ENCODE results near the gene DMRTA1.
"Not testable (repeated sequence)": the region's sequence is repeated elsewhere in the genome, so short reads cannot be mapped to it uniquely, and the experiment has no call there.

The DMRTA1 gene

DNA sequence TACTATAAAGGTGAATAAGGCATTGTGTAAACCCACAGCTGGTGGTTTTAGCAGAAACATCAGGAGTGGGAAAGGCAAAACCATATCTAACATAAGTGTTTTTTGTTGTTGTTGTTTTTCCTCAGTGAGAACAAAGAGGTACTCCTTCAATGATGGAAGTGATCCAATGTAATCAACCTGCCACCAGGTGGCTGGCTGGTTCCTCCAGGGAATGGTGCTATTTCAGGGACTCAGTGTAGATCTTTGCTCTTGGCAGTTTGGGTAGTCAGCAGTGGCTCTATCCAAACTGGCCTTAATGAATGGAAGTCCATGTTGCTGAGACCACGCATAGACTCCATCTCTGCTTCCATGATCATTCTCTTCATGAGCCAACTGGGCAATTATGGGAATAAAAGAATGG lies 10.8 kb downstream of the DMRTA1 start:
- no peak for DNase-seq (ENCODE audit: low spot score)
- no peak overlapping the region for H3K27ac ChIP-seq
- TF ChIP-seq, protein P1, sequence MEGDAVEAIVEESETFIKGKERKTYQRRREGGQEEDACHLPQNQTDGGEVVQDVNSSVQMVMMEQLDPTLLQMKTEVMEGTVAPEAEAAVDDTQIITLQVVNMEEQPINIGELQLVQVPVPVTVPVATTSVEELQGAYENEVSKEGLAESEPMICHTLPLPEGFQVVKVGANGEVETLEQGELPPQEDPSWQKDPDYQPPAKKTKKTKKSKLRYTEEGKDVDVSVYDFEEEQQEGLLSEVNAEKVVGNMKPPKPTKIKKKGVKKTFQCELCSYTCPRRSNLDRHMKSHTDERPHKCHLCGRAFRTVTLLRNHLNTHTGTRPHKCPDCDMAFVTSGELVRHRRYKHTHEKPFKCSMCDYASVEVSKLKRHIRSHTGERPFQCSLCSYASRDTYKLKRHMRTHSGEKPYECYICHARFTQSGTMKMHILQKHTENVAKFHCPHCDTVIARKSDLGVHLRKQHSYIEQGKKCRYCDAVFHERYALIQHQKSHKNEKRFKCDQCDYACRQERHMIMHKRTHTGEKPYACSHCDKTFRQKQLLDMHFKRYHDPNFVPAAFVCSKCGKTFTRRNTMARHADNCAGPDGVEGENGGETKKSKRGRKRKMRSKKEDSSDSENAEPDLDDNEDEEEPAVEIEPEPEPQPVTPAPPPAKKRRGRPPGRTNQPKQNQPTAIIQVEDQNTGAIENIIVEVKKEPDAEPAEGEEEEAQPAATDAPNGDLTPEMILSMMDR (IDR thresholded peaks at IDR 0.05), result no peak
- no peak overlapping the region for H3K4me3 ChIP-seq

DNA sequence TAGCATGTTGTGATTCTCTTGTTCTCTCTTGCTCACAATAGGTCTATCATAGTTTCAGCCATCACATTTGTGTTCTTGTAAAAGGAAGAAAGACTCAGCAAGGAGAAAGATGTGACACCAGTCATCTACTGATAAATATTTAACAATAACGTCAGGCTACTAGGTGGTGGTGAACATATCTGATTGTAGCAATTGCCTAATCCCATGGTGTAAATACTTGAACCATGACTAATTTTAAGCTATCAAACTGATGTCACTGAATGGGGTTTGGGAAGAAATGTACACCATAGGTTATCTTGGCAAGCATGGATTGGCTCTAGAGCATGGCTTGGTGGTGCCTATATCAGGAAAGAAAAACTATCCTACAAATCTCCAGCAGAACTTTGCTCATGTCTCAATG lies 16.6 kb downstream of the DMRTA1 start:
- TF ChIP-seq, protein P1 (IDR thresholded peaks at IDR 0.05), result no peak
- Histone ChIP-seq H3K27ac (no peak overlapping the region), H3K4me3 (no peak overlapping the region)
- DNase-seq (ENCODE audit: low spot score), result no peak

GRCh38 chr9:22469928-22470544 lies 23.4 kb downstream of the DMRTA1 start:
- Histone ChIP-seq H3K4me3 (no peak overlapping the region), H3K27ac (no peak overlapping the region)
- TF ChIP-seq, protein P1 (IDR thresholded peaks at IDR 0.05), result peak; percentile 37
- DNase-seq (ENCODE audit: low spot score), result no peak

DNA sequence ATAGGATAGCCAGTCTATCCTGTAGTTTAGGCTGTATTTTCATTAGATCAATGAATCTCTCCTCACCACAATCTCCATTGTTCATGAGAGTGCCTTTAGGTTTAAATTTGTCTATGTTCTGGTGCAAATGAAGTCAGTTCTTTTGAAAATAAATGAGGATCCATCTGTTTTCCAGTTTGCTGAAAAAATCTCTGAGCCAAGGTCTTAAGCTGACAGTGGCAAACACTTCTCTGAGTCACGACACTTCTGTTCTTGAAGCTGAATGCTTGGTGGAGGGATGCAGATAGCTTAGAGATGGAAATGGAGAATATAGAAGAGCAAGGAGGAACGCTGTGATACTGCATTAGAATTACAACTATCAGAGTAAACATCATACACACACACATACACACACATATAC lies 34.9 kb downstream of the DMRTA1 start:
- H3K4me3 ChIP-seq, result no peak overlapping the region
- TF ChIP-seq, protein P1 (IDR thresholded peaks at IDR 0.05), result no peak
- H3K27ac ChIP-seq, result no peak overlapping the region
- no peak for DNase-seq (ENCODE audit: low spot score)

DNA sequence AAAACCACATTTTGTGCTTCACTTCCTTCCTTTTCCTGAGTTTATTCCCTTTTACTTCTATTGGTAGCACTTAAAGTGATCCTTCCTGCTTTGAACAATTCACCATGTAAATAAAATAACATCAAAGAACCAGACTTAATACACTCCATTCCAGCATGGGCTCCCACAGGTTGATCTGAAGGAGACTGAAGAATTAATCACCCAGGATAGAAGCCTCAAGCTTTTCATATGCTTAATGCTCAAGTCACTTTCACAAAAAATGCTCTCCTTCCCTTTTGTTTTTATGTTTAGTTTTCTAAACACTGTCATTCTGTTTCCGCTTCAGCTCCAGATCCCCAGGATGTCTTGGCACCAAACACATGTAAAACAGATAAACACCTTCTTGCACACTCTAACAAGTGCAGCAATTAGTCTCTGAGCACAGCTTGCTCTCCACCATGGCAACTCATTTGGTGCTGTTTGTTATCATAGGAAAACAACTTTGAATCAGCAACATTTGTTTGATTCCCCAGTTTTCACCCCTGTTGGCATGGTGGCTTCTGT lies 37.0 kb downstream of the DMRTA1 start:
- Histone ChIP-seq H3K27ac (no peak overlapping the region), H3K4me3 (no peak overlapping the region)
- TF ChIP-seq, protein P1 (IDR thresholded peaks at IDR 0.05), result no peak
- no peak for DNase-seq (ENCODE audit: low spot score)

DNA sequence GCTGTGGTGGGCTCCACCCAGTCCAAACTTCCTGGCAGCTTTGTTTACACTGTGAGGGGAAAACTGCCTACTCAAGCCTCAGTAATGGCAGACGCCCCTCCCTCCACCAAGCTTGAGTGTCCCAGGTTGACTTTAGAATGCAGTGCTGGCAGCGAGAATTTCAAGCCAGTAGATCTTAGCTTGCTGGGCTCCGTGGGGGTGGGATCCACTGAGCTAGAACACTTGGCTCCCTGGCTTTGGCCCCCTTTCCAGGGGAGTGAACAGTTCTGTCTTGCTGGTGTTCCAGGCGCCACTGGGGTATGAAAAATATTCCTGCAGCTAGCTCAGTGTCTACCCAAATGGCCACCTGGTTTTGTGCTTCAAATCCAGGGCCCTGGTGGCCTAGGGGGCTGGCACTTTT lies 49.6 kb downstream of the DMRTA1 start:
- DNase-seq (ENCODE audit: low spot score); H3K27ac ChIP-seq; H3K4me3 ChIP-seq: not testable (repeated sequence)

All from coronary artery (tissue), 2 donors.